ENCODE measurements around the gene SLC35D1.
"Not testable (repeated sequence)": the region's sequence is repeated elsewhere in the genome, so short reads cannot be mapped to it uniquely, and the experiment has no call there.

SLC35D1 gene

DNA sequence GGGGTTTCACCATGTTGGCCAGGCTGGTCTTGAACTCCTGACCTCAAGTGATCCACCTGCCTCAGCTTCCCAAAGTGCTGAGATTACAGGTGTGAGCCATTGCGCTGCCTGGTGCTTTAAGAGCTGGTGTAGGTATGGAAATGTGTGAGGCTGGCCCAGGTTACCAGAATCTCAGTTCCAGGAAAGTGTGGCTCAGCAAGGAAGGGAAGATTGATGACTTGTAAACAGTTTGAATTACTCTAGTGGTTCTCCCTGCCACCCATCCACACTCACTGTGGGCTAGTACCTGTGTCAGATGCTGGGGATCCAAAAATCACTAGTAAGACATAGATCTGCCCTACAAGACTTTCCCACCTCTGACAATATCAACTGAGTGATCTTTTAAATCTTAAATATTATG is 34.5 kb upstream of the SLC35D1 start:
- TF ChIP-seq, protein P1, sequence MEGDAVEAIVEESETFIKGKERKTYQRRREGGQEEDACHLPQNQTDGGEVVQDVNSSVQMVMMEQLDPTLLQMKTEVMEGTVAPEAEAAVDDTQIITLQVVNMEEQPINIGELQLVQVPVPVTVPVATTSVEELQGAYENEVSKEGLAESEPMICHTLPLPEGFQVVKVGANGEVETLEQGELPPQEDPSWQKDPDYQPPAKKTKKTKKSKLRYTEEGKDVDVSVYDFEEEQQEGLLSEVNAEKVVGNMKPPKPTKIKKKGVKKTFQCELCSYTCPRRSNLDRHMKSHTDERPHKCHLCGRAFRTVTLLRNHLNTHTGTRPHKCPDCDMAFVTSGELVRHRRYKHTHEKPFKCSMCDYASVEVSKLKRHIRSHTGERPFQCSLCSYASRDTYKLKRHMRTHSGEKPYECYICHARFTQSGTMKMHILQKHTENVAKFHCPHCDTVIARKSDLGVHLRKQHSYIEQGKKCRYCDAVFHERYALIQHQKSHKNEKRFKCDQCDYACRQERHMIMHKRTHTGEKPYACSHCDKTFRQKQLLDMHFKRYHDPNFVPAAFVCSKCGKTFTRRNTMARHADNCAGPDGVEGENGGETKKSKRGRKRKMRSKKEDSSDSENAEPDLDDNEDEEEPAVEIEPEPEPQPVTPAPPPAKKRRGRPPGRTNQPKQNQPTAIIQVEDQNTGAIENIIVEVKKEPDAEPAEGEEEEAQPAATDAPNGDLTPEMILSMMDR (conservative IDR thresholded peaks at IDR 0.05; ENCODE audit: control insufficient read depth, insufficient read depth, low read depth, low read length): no peak
- no peak for DNase-seq (ENCODE audit: low read depth)
- H3K4me3 ChIP-seq (ENCODE audit: control insufficient read depth, low read depth, low read length): no peak overlapping the region

DNA sequence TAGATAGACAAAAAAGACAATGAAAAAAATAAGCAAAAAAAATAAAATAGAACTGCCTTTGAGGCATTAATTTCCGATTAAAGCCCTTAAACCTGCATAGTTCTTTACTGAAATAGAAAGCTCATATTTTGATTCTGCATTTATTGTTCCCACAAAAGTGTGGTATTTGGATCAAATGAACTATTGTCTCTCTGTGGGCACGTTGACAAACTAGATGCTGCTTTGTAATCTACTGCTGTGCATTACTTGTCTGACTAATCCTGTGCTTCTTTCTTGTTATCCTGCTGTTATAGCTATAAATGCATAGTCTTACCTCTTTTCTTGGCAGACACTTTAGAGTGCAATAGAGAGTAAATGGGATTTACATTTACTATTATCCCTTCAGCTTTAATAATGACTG is 31.4 kb upstream of the SLC35D1 start:
- no peak for DNase-seq (ENCODE audit: low read depth)
- no peak overlapping the region for H3K4me3 ChIP-seq (ENCODE audit: control insufficient read depth, low read depth, low read length)
- TF ChIP-seq, protein P1 (conservative IDR thresholded peaks at IDR 0.05; ENCODE audit: control insufficient read depth, insufficient read depth, low read depth, low read length): no peak

DNA sequence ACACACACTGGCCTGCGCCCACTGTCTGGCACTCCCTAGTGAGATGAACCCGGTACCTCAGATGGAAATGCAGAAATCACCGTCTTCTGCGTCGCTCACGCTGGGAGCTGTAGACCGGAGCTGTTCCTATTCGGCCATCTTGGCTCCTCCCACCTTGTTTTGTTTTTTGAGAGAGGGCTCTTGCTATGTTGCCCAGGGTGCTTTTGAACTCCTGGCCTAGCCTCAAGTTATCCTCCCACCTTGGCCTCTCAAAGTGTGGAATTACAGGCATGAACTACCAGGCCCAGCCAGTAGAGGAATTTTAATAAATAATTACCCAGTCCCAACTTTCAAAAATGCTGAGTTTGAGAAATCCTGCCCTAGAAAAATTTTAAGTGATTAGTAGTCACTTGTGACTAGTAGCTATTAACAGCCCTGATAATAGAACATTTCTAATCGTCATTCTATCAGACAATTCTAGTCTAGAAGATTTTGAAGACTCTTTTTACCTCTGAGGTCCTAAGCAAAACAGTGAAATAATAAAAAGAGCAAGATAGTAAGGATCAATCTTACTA is 30.9 kb upstream of the SLC35D1 start:
- DNase-seq (ENCODE audit: low read depth): no peak
- TF ChIP-seq, protein P1 (conservative IDR thresholded peaks at IDR 0.05; ENCODE audit: control insufficient read depth, insufficient read depth, low read depth, low read length): no peak
- no peak overlapping the region for H3K4me3 ChIP-seq (ENCODE audit: control insufficient read depth, low read depth, low read length)

DNA sequence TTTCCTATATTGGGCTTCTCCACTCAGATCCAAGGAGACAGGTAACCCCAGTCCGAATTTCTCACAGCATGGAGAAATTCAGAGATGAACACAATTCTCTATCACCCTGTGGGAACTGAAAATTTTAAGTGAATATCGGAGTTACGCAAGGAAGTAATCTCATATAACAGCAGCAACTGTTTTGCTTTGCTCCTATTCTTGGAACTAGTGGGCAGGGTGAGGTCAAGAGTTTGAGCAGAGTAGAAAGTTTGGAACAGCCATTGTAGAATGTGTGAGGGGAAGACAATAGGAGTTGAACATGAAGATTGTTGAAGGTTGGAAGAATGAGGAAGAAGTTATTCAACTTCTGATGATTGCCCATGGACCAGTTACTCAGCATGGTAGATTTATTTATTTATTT is 24.3 kb upstream of the SLC35D1 start:
- no peak overlapping the region for H3K4me3 ChIP-seq (ENCODE audit: control insufficient read depth, low read depth, low read length)
- DNase-seq (ENCODE audit: low read depth): no peak
- TF ChIP-seq, protein P1 (conservative IDR thresholded peaks at IDR 0.05; ENCODE audit: control insufficient read depth, insufficient read depth, low read depth, low read length): no peak

DNA sequence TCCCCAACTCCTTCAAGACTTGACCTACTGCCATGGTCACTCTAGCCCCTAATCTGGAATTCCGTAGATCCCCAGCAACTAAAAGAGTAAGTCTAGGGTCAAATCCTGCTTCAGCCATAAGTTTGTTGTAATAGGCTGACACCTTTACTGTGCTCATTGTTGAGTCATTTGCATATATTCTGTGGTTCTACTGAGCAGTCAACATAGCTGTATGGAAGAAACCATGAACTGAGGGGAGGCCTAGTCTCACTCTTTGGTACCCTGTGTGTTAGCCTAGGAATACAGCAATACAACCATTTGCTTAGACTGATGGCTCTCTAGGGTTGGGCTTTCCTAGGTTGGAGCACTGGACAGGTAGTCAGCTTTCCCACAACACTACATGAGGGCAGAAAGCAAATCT is 23.6 kb upstream of the SLC35D1 start:
- no peak overlapping the region for H3K4me3 ChIP-seq (ENCODE audit: control insufficient read depth, low read depth, low read length)
- TF ChIP-seq, protein P1 (conservative IDR thresholded peaks at IDR 0.05; ENCODE audit: control insufficient read depth, insufficient read depth, low read depth, low read length): no peak
- DNase-seq (ENCODE audit: low read depth): no peak

DNA sequence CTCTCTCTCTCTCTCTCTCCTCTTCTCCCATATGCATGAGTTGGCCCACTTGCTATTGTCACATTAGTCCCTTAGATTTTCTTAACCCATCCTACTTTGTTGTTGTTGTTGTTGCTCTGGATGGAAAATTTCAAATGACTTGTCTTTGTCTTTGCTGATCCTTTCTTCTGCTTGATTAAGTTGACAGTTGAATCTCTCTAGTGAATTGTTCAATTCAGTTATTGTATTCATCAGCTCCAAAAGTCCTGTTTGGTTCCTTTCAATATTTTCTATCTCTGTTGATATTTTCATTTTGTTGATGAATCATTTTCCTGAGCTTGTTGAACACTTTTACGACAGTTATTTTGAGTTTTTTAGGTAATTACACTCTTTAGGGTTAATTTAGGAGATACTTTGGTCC is 18.8 kb upstream of the SLC35D1 start:
- no peak overlapping the region for H3K4me3 ChIP-seq (ENCODE audit: control insufficient read depth, low read depth, low read length)
- TF ChIP-seq, protein P1 (conservative IDR thresholded peaks at IDR 0.05; ENCODE audit: control insufficient read depth, insufficient read depth, low read depth, low read length): no peak
- no peak for DNase-seq (ENCODE audit: low read depth)

DNA sequence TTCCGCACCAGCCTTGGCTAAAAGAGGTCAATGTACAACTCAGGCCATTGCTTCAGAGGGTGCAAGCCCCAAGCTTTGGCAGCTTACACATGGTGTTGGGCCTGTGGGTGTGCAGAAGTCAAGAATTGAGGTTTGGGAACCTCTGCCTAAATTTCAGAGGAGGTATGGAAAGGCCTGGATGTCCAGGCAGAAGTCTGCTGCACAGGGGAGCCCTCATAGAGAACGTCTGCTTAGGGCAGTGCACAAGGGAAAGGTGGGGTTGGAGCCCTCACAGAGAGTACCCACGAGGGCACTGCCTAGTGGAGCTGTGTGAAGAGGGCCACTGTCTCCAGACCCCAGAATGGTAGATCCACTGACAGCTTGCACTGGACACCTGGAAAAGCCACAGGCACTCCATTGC is 13.7 kb upstream of the SLC35D1 start:
- not testable (repeated sequence) for DNase-seq (ENCODE audit: low read depth); H3K4me3 ChIP-seq (ENCODE audit: control insufficient read depth, low read depth, low read length)
